Cardiac muscle cell (in vitro differentiated cells and primary cell): ENCODE measurements around the gene ZDHHC7. TPM values are rescaled to one million over a fixed set of nuclear protein-coding genes. Genes with fewer than 3 reads are reported as not detected.

Experiments
- DNase-seq, 2 donors: peaks; one replicate each; pipeline versions ENCODE4 v3.0.0 to v3.0.0-alpha.2; 2010 to 2017; ENCODE audit warnings: low read depth in 1 of 2, low spot score in 1 of 2
- H3K27ac ChIP-seq: fragments of 200-600 bp; sonication (generic); 2 replicates; pipeline ENCODE4 v1.5.1; 2016
- H3K27me3 ChIP-seq: fragments of 200-600 bp; sonication (generic); 2 replicates; pipeline ENCODE4 v1.6.0; 2016; ENCODE audit warnings: control low read depth
- H3K36me3 ChIP-seq: fragments of 200-600 bp; sonication (generic); 2 replicates; pipeline ENCODE4 v1.5.1; 2016; ENCODE audit warnings: control low read depth
- H3K4me1 ChIP-seq: fragments of 200-600 bp; sonication (generic); 2 replicates; pipeline ENCODE4 v1.8.1; 2017; ENCODE audit warnings: low read depth, mild to moderate bottlenecking, mixed run types
- H3K4me3 ChIP-seq: fragments of 200-600 bp; sonication (generic); 2 replicates; pipeline ENCODE4 v1.5.1; 2016; ENCODE audit warnings: mild to moderate bottlenecking
- H3K9me3 ChIP-seq: fragments of 200-600 bp; sonication (generic); 2 replicates; pipeline ENCODE4 v1.5.1; 2017; ENCODE audit warnings: low read depth, mild to moderate bottlenecking, control low read depth
- CTCF ChIP-seq: IDR thresholded peaks from 2 replicates; pipeline ENCODE4 v1.5.1; 2012; ENCODE audit warnings: low read depth, mild to moderate bottlenecking, low read length
- polyA plus RNA-seq: library from polyadenylated mRNA; unstranded; fragments of >200 nt; fragmentation: Nextera tagmentation; extraction: Ambion mirVana; gene quantifications from 2 replicates; pipeline ENCODE4 v1.2.1, GENCODE V29; 2016
- total RNA-seq: library from RNA; depleted of rRNA; stranded (reverse); fragments of >200 nt; gene quantifications from 2 replicates; pipeline ENCODE4 v1.2.3, GENCODE V29; 2016

Gene ZDHHC7
- total and polyA plus RNA-seq, 2 experiments from 2014 or later, result 57.8 to 70.1 TPM

GRCh38 chr16:84964386-84965128 is 46.8 kb downstream of the ZDHHC7 start:
- no peak overlapping the region for H3K4me3 ChIP-seq
- TF ChIP-seq CTCF, result no peak
- no peaks in the 10 kb centered on the region for H3K27me3 ChIP-seq
- H3K36me3 ChIP-seq, result no peaks in the 10 kb centered on the region
- no peaks in the 10 kb centered on the region for H3K4me1 ChIP-seq
- DNase-seq, result no peak
- no peaks in the 10 kb centered on the region for H3K9me3 ChIP-seq
- H3K27ac ChIP-seq, result no peak overlapping the region

DNA sequence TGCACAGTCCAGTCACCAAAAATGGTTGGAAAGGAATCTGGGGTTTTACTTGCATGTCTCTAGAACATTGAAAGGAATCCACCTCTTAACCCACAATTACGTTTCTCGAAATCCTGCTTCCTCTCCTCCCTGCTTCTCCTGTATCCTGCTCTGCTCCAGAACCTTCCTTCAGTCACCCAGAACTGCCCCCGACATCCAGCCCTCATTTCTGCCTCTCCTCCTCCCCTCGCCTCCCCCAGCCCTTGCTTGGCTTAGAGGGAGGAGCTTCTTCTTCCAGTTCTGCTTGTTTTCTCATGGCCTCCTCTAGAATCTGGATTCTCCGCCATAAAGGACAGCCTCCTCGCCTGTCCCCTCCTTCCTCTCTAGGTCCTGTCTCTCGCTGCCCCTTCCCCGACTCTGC is 48.3 kb downstream of the ZDHHC7 start:
- Histone ChIP-seq H3K27me3 (no peaks in the 10 kb centered on the region), H3K36me3 (no peaks in the 10 kb centered on the region), H3K4me1 (no peaks in the 10 kb centered on the region), H3K4me3 (no peak overlapping the region), H3K27ac (no peak overlapping the region), H3K9me3 (no peaks in the 10 kb centered on the region)
- no peak for TF ChIP-seq CTCF
- DNase-seq, result no peak

DNA sequence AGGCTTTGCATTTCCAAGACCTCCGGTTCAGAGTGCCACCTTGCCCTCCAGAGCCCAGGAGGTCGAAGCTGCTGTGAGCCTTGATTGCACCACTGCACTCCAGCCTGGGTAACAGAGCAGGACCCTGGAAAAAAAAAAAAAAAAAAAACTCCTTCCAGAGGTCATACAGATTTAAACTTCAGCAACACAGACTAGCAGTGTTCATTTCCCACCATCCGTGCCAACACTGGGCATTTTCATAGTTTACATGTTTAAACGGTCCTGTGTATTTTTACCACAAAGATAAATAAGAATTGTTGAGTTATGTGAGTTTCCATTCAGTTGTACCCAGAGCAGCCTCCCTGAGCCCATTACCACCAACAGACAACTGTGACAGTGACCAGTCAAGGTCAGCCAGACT is 50.4 kb downstream of the ZDHHC7 start:
- no peak for TF ChIP-seq CTCF
- Histone ChIP-seq H3K27ac (no peak overlapping the region), H3K9me3 (no peaks in the 10 kb centered on the region), H3K27me3 (no peaks in the 10 kb centered on the region), H3K36me3 (no peaks in the 10 kb centered on the region), H3K4me1 (no peaks in the 10 kb centered on the region), H3K4me3 (no peak overlapping the region)
- no peak for DNase-seq

DNA sequence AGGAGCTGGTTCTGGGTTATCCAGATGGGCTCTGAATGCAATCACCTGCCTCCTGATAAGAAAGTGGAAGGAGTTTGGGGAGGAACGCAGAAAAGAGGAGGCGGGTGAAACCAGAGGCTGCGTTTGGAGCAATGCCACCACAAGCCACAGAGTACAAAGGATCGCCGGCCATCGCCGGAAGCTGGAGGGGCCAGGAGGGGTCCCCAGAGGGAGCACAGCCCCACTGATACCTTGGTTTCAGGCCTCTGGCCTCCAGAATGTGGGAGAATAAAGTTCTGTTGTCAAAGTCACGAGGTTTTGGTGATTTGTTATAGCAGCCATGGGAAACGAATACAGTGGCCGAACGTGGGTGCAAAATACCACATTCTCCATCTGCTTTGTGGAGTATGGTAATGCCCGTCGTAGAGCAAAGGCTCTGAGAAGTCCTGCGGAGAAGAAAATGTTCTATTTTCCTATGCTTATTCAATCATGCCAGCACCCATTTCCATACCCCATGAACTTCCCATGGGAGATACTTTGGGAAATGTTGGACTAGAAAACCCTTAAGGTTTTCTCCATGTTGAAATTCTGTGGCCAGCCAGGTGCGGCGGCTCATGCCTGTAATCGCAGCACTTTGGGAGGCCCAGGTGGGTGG is 51.4 kb downstream of the ZDHHC7 start:
- Histone ChIP-seq H3K27me3 (no peaks in the 10 kb centered on the region), H3K4me3 (no peak overlapping the region), H3K27ac (no peak overlapping the region), H3K9me3 (no peaks in the 10 kb centered on the region), H3K4me1 (no peaks in the 10 kb centered on the region), H3K36me3 (no peaks in the 10 kb centered on the region)
- DNase-seq, result no peak
- TF ChIP-seq CTCF, result no peak

DNA sequence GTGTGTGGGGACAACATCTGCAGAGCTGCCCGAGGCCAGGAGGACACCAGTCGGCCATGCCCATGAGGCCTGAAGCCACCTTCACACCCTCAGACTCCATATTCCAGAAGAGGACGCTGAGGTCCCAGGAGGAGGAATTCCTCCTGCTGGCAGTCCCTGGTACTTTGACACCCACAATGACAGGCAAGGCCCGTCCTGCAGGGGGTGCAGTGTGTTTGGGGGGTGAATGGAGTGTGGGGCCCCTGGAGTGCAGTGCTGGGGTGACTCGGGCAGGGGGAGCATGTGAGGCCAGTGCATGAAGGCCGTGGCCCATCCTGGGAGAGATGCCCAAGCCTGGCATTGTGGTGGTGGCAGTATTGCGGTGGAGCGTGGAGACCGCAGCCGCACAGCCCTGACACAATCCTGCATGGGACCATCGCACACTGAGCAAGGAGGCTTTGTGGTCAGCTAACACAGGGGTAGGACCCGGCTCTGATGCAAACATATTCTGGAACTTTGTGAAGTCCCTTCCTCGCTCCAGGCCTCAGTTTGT is 52.2 kb downstream of the ZDHHC7 start:
- Histone ChIP-seq H3K27ac (no peak overlapping the region), H3K36me3 (no peaks in the 10 kb centered on the region), H3K9me3 (no peaks in the 10 kb centered on the region), H3K4me1 (no peaks in the 10 kb centered on the region), H3K4me3 (no peak overlapping the region), H3K27me3 (no peaks in the 10 kb centered on the region)
- DNase-seq, result no peak
- no peak for TF ChIP-seq CTCF
